OCI-LY7 (cell line): ENCODE data around the gene PCGF3.

Experiments used
- EZH2phosphoT487 ChIP-seq: fragments of 200-600 bp; sonication (generic); IDR thresholded peaks from 2 replicates; pipeline ENCODE4 v1.6.1; 2018; ENCODE audit warnings: low read depth, borderline replicate concordance, mild to moderate bottlenecking, mixed run types, antibody characterized with exemption, low read length, moderate library complexity, mixed read lengths
- TF ChIP-seq, protein P1 (sequence below): fragments of 200-600 bp; sonication (generic); conservative IDR thresholded peaks from 2 replicates; pipeline ENCODE4 v1.5.1; 2014; ENCODE audit warnings: mild to moderate bottlenecking, antibody characterized with exemption, low read length, moderate library complexity, mixed read lengths

DNA sequence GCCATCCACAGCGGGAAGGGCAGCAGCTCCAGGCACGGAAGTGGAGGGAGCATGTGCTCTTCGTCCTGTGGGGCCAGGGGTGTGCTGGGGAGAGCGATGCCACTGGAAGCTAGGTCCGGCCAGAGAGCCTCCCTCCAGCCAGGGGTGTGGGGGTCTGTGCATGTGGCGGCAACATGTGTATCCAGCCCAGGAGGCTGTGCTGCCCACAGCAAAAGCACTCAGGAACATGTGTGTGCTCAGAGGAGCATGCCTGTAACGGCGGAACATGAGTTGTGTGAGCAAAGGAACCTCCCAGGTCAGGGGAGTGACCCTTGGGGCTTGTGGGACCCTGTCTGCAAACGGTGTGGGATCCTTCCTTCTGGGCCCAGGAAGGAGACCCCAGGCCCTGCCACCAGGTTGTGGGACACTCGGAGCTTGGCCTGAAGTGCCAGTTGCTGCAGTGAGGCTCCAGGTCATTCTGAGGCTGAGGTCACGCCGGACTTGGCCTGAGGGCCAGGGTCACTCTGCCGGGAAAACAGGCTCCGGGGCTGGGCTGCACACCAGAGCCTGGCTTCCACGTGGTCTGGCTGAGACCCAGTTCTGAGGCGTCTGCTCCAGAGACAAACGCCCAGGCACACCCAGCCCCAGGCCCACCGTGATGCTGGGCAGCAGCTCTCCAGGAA is 83.1 kb downstream of the PCGF3 start:
- TF ChIP-seq, protein P1, sequence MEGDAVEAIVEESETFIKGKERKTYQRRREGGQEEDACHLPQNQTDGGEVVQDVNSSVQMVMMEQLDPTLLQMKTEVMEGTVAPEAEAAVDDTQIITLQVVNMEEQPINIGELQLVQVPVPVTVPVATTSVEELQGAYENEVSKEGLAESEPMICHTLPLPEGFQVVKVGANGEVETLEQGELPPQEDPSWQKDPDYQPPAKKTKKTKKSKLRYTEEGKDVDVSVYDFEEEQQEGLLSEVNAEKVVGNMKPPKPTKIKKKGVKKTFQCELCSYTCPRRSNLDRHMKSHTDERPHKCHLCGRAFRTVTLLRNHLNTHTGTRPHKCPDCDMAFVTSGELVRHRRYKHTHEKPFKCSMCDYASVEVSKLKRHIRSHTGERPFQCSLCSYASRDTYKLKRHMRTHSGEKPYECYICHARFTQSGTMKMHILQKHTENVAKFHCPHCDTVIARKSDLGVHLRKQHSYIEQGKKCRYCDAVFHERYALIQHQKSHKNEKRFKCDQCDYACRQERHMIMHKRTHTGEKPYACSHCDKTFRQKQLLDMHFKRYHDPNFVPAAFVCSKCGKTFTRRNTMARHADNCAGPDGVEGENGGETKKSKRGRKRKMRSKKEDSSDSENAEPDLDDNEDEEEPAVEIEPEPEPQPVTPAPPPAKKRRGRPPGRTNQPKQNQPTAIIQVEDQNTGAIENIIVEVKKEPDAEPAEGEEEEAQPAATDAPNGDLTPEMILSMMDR, result no peak
- TF ChIP-seq EZH2phosphoT487, result no peak
